ENCODE data around the gene ACACA. TPM values are rescaled to one million over a fixed set of nuclear protein-coding genes. Genes with fewer than 3 reads are reported as not detected.

The ACACA gene
- 50.1 to 57.8 TPM (median 51.7 TPM) in 5 replicates for total RNA-seq (2022; extraction: Qiagen RNA extraction; ENCODE audit: low read depth)

GRCh38 chr17:37406635-37407461 lies at the start of gene ACACA, which contains the start of gene TADA2A:
ACACA (minus strand) TSS chr17:37406836; CDS start chr17:37406299, 537 bp downstream.
TADA2A (plus strand) TSS chr17:37406886; CDS start chr17:37411366, 4,480 bp downstream.

GRCh38 chr17:37375706-37376105 lies 30.9 kb downstream of the ACACA start, which contains the start of gene C17orf78:
C17orf78 (plus strand) TSS chr17:37375985; CDS start chr17:37376093, 108 bp downstream.

Other genes with a start within 250 kb of the ACACA start
- not detected in 5 replicates for gene C17orf78, start 30.9 kb downstream of the ACACA start, total RNA-seq (2022; extraction: Qiagen RNA extraction; ENCODE audit: low read depth)
- 11.5 to 14.2 TPM (median 11.9 TPM) in 5 replicates for gene TADA2A, start 50 bp upstream of the ACACA start, total RNA-seq (2022; extraction: Qiagen RNA extraction; ENCODE audit: low read depth)
- gene DUSP14, start 83.1 kb upstream of the ACACA start, total RNA-seq (2022; extraction: Qiagen RNA extraction; ENCODE audit: low read depth), result 43.1 to 56.1 TPM (median 48.2 TPM) in 5 replicates
- gene SYNRG, start 202.6 kb upstream of the ACACA start, total RNA-seq (2022; extraction: Qiagen RNA extraction; ENCODE audit: low read depth), result 11.8 to 15.3 TPM (median 14.2 TPM) in 5 replicates
- gene DDX52, start 236.6 kb upstream of the ACACA start, total RNA-seq (2022; extraction: Qiagen RNA extraction; ENCODE audit: low read depth), result 29.3 to 35.8 TPM (median 30.9 TPM) in 5 replicates

Data from A549 treated with CpdA at 1 μM for 4 hours (cell line).